Activated naive CD8-positive, alpha-beta T cell (primary cell): ENCODE data around the gene MAML3.

Source experiments
- H3K27ac Mint-ChIP-seq: one replicate; pipeline ENCODE4 v1.8.0; 2021; ENCODE audit warnings: mixed read lengths
- H3K27me3 Mint-ChIP-seq: one replicate; pipeline ENCODE4 v1.8.0; 2021; ENCODE audit warnings: mixed read lengths
- H3K36me3 Mint-ChIP-seq: one replicate; pipeline ENCODE4 v1.8.0; 2021; ENCODE audit warnings: mixed read lengths
- H3K4me1 Mint-ChIP-seq: one replicate; pipeline ENCODE4 v1.8.0; 2021; ENCODE audit warnings: low read depth, mixed read lengths
- H3K4me3 Mint-ChIP-seq: one replicate; pipeline ENCODE4 v1.8.0; 2021; ENCODE audit warnings: mild to moderate bottlenecking, mixed read lengths
- H3K9me3 Mint-ChIP-seq: one replicate; pipeline ENCODE4 v1.8.0; 2021; ENCODE audit warnings: low read depth, mixed read lengths

The MAML3 gene

DNA sequence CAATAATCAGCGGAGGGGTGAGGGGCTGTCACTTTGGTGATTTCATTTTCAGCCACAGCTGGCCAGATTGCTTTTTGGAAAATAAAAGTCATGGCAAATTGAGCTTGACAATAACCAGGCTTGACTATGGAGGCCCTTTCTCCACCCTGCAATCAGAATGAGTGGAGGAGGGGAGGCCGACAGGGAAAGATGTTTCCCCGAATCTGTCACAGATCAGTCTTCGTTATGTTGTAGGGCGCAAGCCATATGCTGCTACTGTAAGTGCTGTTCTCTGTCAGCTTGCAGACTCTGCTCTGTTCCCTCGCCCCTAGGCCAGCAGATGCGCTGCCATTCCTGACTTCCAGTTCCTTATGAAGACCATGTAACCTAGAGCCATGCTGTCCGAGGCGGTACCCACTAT, 374.3 kb downstream of the MAML3 start:
- Mint-ChIP-seq H3K4me3 (no peak overlapping the region), H3K27ac (no peak overlapping the region), H3K9me3 (no peaks in the 10 kb centered on the region), H3K36me3 (no peaks in the 10 kb centered on the region), H3K27me3 (no peaks in the 10 kb centered on the region), H3K4me1 (no peaks in the 10 kb centered on the region)

DNA sequence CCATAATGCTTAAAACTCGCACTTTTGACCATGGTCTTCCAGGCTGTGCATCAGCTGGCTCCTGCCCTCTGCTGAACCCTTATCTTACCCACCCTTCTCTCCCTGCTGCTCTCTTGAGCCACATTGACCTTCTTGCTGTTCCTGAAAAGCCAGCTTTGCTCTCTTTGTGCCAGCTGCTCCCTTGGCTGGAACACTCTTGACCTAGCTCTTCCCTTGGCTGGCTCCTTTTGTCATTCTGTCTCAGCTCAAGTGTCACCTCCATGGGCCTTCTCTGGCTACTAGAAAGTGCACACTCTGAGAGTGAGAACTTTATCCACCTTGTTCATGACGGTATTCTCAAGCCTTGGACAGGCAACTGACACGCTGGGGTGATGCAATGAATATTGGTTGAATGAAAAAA, 376.2 kb downstream of the MAML3 start:
- Mint-ChIP-seq H3K4me3 (no peak overlapping the region), H3K27ac (no peak overlapping the region)

DNA sequence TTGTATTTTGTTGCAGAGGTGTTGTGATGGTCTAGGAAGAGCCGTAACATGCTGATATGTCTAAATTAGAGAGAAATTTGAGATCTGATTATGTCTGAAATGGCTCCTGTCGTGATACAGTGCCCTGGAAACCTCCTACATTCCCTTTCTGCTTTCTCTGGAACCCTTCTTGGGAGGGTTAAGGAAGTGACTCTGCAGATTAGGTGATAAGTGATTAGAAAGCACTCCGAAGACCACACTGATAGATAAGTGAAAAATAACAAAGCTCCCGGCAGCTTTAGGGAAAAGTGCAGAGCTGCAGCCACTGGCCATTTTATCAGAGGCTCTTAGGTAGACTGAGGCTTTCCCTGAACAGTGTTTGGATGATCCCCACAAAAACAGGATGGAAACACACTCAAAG, 377.7 kb downstream of the MAML3 start:
- Mint-ChIP-seq H3K9me3 (no peaks in the 10 kb centered on the region), H3K4me1 (no peaks in the 10 kb centered on the region), H3K27me3 (no peaks in the 10 kb centered on the region), H3K36me3 (no peaks in the 10 kb centered on the region), H3K27ac (no peak overlapping the region), H3K4me3 (no peak overlapping the region)

More for the DNA sequence above, 376.2 kb downstream of the MAML3 start:
- no peaks in the 10 kb centered on the region for H3K27me3 Mint-ChIP-seq
- no peaks in the 10 kb centered on the region for H3K36me3 Mint-ChIP-seq
- no peaks in the 10 kb centered on the region for H3K4me1 Mint-ChIP-seq
- H3K9me3 Mint-ChIP-seq: no peaks in the 10 kb centered on the region

DNA sequence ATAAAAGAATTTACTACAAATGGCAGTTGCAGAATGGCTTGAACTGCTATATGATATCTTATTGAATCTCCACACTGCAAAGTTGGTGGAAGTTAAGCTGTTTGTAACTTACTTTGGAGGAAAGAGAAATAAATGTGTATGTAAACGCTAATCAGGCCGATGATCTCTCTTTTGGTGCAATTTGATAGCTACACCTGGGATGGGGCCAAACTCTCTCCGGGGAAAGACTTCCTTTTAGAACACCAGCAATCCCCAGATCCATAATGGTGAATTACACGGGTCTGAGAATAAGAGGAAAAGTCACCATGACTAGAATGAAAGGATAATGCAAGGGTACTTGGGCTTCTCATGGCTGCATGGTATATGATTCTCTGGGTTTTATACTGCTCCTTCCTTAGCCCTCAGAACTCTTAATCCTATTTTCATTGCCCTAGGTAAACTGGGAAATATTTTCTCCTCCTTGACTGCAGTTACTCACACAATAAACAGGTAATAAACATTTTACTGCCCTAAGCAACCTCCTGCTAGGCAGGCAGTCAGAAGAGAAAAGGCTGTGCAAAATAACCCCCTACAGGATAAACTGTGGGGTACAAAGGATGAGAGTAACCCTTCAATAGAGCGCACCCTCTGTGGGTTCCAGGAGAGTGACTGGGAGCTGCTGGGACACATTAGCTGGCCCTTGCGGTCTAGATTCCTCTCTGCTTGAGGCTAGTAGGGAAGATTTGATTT, 379.1 kb downstream of the MAML3 start:
- H3K27ac Mint-ChIP-seq: no peak overlapping the region
- no peak overlapping the region for H3K4me3 Mint-ChIP-seq
- no peaks in the 10 kb centered on the region for H3K4me1 Mint-ChIP-seq
- no peaks in the 10 kb centered on the region for H3K27me3 Mint-ChIP-seq
- no peaks in the 10 kb centered on the region for H3K36me3 Mint-ChIP-seq
- no peaks in the 10 kb centered on the region for H3K9me3 Mint-ChIP-seq

DNA sequence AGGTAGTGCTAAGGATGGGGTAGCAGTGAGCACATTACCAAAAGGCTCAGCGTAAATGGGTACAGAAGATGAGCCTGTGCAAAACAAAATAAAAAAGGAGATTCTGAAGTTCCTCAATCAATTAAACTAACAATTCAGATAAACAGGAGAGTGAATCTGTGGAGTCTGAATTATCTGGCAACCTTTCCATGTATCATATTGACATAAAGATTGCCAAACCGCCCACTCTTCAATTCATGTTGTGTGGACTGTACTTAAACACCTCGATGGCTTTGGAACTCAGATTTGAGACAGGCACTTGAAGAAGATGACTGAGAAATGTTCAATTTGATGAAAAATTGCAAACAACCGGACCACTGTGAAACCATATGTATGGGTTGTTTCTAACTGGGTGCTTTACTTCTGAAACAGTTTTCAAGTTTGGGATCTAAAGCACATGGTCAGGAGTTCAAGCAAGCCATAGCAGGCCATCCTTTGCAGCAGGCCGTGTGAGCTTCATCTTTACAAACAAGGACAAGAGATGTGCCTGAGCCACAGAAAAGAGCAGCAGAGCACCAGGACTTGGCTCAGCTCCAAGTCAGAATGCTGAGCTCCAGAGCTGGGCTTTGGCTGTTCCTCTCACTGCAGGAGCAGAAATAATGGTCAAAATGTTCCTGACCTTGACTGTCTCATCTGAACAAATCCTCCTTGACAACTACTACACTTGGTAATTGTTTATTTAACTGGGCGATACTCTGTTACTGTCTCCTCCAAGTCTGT, 380.2 kb downstream of the MAML3 start:
- H3K27ac Mint-ChIP-seq: no peak overlapping the region
- no peaks in the 10 kb centered on the region for H3K36me3 Mint-ChIP-seq
- no peaks in the 10 kb centered on the region for H3K9me3 Mint-ChIP-seq

DNA sequence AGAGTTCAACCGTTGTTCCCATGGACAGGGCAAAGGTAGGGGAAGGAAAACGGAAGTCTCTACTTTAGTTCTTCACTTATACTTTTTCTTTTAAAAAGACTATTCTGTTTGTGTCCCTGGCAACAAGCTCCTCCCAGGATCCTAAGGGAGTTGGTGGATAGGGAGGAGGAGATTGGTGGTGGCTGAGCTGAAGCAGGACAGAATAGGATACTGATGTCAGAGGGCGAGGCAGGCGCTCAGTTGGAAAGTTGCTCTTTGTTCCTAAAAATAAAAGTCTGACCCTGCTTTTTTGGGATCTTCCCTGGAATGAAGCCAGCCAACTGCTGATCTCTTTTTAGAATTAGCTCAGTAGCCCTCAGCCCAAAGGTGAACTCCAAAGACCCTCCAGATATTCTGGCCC, 383.6 kb downstream of the MAML3 start:
- Mint-ChIP-seq H3K27me3 (no peaks in the 10 kb centered on the region), H3K36me3 (no peaks in the 10 kb centered on the region), H3K4me1 (no peaks in the 10 kb centered on the region), H3K4me3 (no peak overlapping the region), H3K9me3 (no peaks in the 10 kb centered on the region), H3K27ac (no peak overlapping the region)

More for the DNA sequence above, 380.2 kb downstream of the MAML3 start:
- Mint-ChIP-seq H3K4me3 (no peak overlapping the region), H3K27me3 (no peaks in the 10 kb centered on the region), H3K4me1 (no peaks in the 10 kb centered on the region)

DNA sequence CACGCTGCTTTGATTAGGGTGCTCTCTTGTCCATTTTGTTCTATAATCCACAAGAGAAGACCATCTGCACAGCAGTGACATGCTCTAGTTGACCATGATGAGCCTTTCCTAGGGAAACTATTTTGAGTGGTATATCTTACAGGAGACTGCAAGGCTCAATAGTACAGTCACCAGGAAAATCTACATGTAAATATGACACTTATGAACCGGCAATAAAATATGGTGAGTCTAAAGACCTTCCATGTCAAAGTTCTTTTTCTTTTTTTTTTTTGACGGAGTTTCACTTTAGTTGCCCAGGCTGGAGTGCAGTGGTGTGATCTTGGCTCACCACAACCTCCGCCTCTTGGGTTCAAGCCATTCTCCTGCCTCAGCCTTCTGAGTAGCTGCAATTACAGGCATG, 384.6 kb downstream of the MAML3 start:
- no peak overlapping the region for H3K27ac Mint-ChIP-seq
- H3K27me3 Mint-ChIP-seq: no peaks in the 10 kb centered on the region
- H3K9me3 Mint-ChIP-seq: no peaks in the 10 kb centered on the region
- no peak overlapping the region for H3K4me3 Mint-ChIP-seq
- H3K4me1 Mint-ChIP-seq: no peaks in the 10 kb centered on the region
- H3K36me3 Mint-ChIP-seq: no peaks in the 10 kb centered on the region

DNA sequence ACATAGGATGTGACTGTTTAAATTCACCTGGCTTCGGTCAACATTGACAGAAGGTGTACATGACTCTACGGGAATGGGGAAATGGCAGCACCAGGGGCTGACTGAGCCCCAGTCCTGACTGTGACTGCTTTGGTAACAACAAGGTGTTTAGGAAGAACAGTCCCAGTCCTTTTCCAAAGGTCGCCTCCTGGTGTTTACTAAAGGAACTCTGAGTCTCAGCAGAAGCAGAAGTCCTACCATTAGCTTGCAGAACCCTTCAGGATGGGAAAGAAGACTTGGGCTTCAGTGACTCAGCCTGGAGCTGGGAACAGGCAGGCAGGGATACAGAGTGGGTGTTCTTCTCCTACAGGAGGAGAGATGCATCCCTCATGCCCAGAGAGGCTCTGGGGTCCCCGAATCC, 385.1 kb downstream of the MAML3 start:
- no peaks in the 10 kb centered on the region for H3K27me3 Mint-ChIP-seq
- H3K4me1 Mint-ChIP-seq: no peaks in the 10 kb centered on the region
- H3K27ac Mint-ChIP-seq: no peak overlapping the region
- no peaks in the 10 kb centered on the region for H3K36me3 Mint-ChIP-seq
- no peaks in the 10 kb centered on the region for H3K9me3 Mint-ChIP-seq
- H3K4me3 Mint-ChIP-seq: no peak overlapping the region

DNA sequence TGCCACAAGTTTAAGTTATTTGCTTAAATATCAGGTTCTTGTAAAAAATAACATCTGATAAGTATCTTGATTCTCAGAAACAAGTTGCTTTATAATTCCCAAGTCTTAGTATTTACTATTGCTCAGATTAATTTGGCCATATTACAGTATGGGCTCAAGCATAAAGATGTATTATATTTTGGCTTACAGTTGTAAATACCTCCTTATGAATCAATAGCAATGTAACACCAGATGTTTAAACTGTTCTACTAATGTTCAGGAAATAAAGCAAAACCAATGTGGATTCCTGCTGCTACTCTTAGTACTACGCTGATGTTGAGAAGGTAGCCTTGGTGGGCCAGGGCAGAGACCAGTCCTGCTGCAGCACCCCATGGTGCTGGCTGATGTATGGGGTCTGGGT, 385.6 kb downstream of the MAML3 start:
- Mint-ChIP-seq H3K9me3 (no peaks in the 10 kb centered on the region), H3K4me3 (no peak overlapping the region)

DNA sequence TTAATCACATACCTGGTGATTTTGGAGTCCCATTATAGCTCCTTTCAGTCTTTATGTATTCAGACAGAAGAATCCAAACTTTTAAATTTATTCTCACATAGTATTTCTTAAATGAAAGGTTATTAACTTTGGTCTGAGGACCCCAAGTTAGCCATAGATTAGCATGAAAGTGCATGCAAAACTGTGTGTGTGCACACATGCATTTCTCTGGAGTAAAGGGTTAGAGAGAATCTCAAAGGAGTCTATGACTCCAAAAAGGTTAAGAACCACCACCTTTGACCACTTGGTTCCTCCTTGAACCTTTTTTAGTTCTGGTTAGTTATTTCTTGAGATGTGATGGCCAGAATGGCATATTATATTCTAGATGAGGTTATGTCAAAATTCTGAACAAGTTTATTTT, 386.4 kb downstream of the MAML3 start:
- no peaks in the 10 kb centered on the region for H3K4me1 Mint-ChIP-seq

More for the DNA sequence above, 385.6 kb downstream of the MAML3 start:
- Mint-ChIP-seq H3K36me3 (no peaks in the 10 kb centered on the region), H3K27ac (no peak overlapping the region), H3K27me3 (no peaks in the 10 kb centered on the region), H3K4me1 (no peaks in the 10 kb centered on the region)

DNA sequence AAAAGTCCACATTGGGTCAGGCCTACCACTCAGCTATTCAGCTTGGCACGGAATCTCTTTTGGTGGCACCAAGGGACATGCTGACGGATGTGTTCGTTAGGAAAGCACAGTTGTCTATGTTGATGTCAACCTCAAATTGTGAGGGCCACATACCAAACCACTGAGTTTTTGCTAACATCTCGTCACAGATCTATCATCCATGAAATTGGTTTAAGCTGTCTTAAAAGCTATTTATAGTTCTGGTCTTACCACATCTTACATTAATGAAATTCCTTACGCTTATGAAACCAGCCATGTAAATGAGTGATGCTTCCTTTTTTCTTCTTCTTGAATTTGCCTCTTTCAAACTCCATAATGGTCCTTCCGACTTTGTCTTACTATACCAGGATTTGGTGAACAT, 386.8 kb downstream of the MAML3 start:
- Mint-ChIP-seq H3K36me3 (no peaks in the 10 kb centered on the region), H3K9me3 (no peaks in the 10 kb centered on the region), H3K27ac (no peak overlapping the region), H3K4me3 (no peak overlapping the region), H3K4me1 (no peaks in the 10 kb centered on the region), H3K27me3 (no peaks in the 10 kb centered on the region)

More for the DNA sequence above, 386.4 kb downstream of the MAML3 start:
- no peak overlapping the region for H3K4me3 Mint-ChIP-seq
- H3K27ac Mint-ChIP-seq: no peak overlapping the region
- H3K9me3 Mint-ChIP-seq: no peaks in the 10 kb centered on the region
- H3K27me3 Mint-ChIP-seq: no peaks in the 10 kb centered on the region
- no peaks in the 10 kb centered on the region for H3K36me3 Mint-ChIP-seq

DNA sequence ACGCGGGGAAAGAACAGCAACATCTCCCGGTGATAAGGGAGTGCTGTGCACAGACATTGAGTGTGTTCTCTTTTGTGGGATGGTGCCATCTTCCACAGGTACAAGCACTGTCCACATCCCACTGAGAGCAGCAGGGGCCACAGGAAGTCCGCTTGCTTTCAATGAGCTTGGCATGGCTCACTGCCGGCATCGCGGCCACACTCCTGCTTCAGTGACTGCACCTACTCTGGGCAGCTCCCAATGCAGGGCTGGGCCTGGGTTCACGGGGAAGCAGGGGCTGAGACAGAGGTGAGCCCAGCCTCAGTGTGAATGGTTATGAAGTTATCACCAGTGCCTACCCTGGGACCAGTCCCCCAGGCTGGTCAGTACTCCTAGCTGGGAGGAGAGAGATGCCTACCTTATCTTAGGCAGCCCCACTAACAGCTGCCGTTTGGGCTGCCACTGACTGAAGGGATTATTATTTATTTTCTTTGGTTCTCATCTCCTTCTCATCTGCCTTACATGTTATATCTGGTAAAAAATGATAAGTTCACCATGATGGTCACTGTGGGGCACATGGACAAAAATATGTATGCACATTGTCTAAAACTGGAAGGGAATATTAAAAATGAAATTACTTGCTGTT, 389.2 kb downstream of the MAML3 start:
- no peaks in the 10 kb centered on the region for H3K27me3 Mint-ChIP-seq
- H3K4me3 Mint-ChIP-seq: no peak overlapping the region
- H3K36me3 Mint-ChIP-seq: no peaks in the 10 kb centered on the region
- no peaks in the 10 kb centered on the region for H3K4me1 Mint-ChIP-seq
- H3K9me3 Mint-ChIP-seq: no peaks in the 10 kb centered on the region
- H3K27ac Mint-ChIP-seq: no peak overlapping the region

DNA sequence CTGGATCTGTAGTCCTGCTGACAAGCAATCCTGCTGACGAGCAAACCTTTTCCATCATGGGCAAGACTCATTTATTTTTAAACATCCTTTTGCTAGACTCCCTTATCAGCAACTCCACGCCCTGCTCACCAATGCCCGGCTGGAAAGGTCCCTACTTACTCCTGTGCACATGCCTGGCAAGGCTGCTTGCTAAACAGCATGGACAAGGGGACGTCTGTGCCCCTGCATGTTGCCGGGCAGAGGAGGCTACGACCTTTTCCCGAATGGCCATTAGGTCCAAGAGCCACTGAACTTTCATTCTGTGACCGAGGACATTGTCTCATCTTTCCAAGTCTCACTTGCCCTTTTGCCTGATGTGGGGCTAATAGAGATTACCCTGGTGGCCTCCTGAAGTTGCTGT, 389.8 kb downstream of the MAML3 start:
- Mint-ChIP-seq H3K27ac (no peak overlapping the region), H3K4me3 (no peak overlapping the region), H3K4me1 (no peaks in the 10 kb centered on the region), H3K27me3 (no peaks in the 10 kb centered on the region), H3K36me3 (no peaks in the 10 kb centered on the region), H3K9me3 (no peaks in the 10 kb centered on the region)

DNA sequence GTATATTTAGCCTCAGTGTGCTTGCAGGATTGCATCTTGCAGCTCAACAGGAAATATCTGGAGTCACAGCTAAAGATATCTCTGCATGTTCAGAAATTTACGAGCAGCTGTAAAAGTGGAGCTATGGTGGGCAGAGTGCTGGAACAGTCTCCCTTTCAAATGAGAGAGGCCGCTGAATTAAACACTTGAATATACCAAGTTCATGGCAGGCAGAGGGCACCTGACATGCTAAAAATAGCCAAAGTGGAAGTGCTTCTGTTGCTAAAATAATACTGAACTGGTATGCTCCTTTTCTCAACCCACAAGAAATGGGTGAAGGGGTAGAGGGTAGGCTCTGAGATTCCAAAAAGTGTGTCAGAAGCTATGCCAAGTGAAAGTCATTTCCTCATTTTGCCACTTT, 390.3 kb downstream of the MAML3 start:
- H3K4me3 Mint-ChIP-seq: no peak overlapping the region
- H3K27me3 Mint-ChIP-seq: no peaks in the 10 kb centered on the region
- H3K36me3 Mint-ChIP-seq: no peaks in the 10 kb centered on the region
- no peaks in the 10 kb centered on the region for H3K9me3 Mint-ChIP-seq
- H3K27ac Mint-ChIP-seq: no peak overlapping the region
- H3K4me1 Mint-ChIP-seq: peaks cover under 1% of the 10 kb centered on the region

DNA sequence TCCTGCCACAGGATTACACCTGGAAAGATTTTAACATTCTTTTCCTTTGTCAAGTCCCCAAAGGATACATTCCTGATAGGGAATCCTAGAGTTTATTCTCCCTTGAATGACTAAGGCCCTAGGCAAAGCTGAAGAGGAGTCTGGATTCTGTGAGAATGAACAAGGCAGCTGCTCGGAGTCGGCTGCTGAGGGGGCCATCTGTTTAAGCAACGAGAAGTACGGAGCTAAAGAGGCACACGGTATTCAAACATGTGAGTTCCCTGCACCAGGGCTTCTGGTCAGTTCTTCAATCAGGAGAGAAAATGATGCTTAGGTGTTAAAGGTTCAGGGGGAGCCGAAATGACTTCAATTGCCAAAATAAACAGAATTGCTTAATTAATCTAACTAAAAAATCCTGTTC, 390.8 kb downstream of the MAML3 start:
- no peak overlapping the region for H3K27ac Mint-ChIP-seq
- H3K4me3 Mint-ChIP-seq: no peak overlapping the region
- H3K9me3 Mint-ChIP-seq: no peaks in the 10 kb centered on the region
- no peaks in the 10 kb centered on the region for H3K27me3 Mint-ChIP-seq
- peaks cover 3% of the 10 kb centered on the region for H3K4me1 Mint-ChIP-seq
- H3K36me3 Mint-ChIP-seq: no peaks in the 10 kb centered on the region
